Cardiac septum (tissue), 1 donor: Measurements from ENCODE around the gene RTN4R. TPM values are rescaled to one million over a fixed set of nuclear protein-coding genes. Genes with fewer than 3 reads are reported as not detected.
"Not testable (repeated sequence)": the region's sequence is repeated elsewhere in the genome, so short reads cannot be mapped to it uniquely, and the experiment has no call there.

Experiments
- DNase-seq: peaks from one replicate; pipeline ENCODE4 v3.0.0-alpha.2; 2020; ENCODE audit warnings: low spot score
- intact Hi-C: fragments of 100-400 bp; cut with DNase I; formaldehyde crosslinking; loops from one replicate; pipeline ENCODE4 v1.14.0; 2022
- total RNA-seq: library from RNA; stranded (reverse); fragmentation: NEBNext Ultra II Directional; extraction: Animal tissue kit (Norgen Biotek cat#: 25700); gene quantifications from one replicate; pipeline ENCODE4 v1.2.1, GENCODE V29; 2021
- donor health status: DM: no; HTN: no; CAD: no.

Gene RTN4R
- total RNA-seq, 1 donor from 2014 or later: 1.0 TPM

GRCh38 chr22:20290578-20291248, 22.6 kb upstream of the RTN4R start:
- no peak for DNase-seq
- intact Hi-C loops: no loop called here

GRCh38 chr22:20290045-20290392, 21.9 kb upstream of the RTN4R start:
- intact Hi-C loops: no loop called here
- no peak for DNase-seq

GRCh38 chr22:20289182-20290044, 21.3 kb upstream of the RTN4R start:
- DNase-seq, intact Hi-C loops: not testable (repeated sequence)

DNA sequence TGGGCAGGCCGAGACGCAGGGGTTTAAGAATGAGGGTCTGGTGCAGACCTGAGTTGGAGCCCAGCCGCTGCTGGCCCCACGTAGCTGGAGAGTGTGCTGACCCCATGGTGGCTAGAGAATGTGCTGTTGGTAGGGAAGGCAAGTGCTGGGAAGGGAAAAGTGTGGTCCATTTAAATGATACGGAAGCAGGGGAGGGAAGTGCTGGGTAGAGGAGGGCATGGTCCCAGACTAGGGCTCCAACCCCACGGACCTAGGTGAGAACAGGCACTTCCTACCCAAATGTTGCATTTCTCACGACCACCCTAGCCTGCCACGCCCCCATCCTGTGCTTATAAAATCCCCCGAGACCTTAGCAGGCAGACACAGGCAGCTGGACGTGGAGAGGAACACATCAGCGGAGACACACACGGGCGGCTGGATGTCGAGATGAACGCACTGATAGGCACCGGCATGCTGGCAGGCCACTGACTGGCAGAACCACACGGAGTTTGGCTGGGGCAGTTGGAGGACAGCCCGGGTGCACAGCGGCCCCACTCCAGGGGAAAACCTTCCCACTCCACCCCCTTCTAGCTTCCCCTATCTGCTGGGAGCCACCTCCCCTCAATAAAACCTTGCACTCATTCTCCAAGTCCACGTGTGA, 18.8 kb upstream of the RTN4R start:
- DNase-seq, intact Hi-C loops: not testable (repeated sequence)

GRCh38 chr22:20286312-20286660, 18.2 kb upstream of the RTN4R start:
- DNase-seq, intact Hi-C loops: not testable (repeated sequence)

DNA sequence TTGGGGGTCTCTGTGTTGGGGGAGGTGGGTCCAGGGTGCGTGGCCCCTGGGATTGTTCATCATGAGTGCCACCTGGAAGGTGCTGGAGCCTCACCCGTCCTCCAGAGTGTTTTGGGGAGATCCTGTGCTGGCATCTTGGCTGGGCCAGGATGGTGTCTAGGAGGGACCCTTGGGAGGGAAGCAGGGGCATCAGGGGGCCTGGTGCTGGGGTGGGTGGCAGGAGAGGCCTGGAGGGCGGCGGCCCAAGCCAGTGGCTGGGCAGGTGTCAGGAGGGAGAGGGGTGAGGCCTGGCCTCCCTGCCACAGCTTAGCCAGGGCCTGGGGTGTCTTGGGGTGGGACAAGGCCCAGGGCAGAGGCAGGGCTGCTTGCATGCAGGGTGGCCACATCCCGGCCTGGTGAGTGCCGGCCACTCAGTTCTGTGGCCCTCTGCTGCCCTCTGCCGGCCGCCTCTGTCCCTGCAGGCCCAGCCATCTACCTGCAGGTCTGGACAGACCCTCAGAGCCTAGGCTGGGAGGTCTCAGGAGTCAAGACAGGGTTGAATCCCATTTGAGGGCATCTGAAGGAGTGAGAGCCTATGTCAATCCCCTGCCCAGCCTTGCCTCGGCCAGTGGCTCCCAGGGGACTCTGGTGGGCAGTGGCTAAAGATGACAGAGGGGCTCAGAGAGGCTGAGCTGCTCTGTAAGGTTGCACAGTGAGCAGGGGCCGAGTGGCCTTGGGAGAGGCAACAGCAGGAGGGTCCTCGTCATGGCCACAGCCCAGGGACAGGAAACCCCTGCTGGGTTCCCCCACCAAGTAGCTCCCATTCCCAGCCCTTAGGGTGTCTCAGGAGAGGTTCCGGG, 17.6 kb upstream of the RTN4R start:
- DNase-seq: peak; percentile 88
- intact Hi-C loops: loop anchor here (1.0 kb wide), 1 partner anchor 128 kb away; no protein-coding TSS in a partner anchor

DNA sequence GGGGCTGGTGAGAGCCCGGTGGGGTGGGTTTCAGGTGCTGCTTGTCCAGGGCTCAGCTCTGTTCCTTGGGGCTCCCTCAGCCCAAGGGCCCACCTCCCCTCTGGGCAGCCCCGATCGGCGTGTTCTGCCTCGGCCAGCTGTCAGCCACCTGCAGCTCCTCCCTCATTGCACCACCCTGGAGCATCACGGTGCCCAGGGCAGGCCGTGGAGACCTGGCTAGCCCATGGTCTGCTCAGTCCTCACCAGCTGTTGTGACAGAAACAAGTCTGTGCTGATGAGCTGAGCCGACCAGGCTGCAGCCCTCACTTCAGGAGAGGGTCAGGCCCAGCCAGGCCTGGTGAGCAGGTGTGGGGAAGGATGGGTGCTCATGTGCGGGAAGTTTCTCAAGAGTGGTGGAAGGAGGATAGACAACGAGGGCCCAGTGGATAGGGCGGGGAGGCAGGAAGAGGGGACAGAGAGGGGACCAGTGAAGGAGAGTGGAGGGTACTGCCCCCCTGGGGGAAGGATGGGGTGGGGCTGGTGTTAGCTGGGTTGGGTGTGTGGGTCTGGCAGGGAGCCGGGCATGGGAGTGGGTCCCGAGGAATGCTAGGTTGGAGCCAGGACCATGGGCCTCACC, 16.5 kb upstream of the RTN4R start:
- intact Hi-C loops: loop anchor here (1.0 kb wide), 1 partner anchor 127 kb away; no protein-coding TSS in a partner anchor
- no peak for DNase-seq

DNA sequence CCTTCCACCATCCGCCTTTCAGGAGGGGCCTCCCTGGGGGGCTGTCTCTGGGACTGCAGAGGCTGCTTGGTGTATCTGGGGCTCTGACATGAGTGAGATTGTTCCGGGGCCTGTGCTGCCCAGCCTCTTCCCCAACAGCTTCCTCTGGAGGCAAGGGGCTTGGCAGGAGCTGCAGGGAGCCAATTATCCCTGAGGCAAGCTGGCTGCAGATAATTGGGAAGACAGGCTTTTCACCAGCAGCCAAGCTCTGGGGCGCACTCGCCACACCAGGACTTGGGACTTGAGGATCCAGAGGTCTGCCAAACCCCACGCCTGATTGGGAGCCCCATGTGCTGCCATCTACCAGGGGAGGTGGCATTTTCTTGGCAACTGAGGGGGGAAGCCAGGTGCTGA, 15.6 kb upstream of the RTN4R start:
- intact Hi-C loops: no loop called here
- no peak for DNase-seq

DNA sequence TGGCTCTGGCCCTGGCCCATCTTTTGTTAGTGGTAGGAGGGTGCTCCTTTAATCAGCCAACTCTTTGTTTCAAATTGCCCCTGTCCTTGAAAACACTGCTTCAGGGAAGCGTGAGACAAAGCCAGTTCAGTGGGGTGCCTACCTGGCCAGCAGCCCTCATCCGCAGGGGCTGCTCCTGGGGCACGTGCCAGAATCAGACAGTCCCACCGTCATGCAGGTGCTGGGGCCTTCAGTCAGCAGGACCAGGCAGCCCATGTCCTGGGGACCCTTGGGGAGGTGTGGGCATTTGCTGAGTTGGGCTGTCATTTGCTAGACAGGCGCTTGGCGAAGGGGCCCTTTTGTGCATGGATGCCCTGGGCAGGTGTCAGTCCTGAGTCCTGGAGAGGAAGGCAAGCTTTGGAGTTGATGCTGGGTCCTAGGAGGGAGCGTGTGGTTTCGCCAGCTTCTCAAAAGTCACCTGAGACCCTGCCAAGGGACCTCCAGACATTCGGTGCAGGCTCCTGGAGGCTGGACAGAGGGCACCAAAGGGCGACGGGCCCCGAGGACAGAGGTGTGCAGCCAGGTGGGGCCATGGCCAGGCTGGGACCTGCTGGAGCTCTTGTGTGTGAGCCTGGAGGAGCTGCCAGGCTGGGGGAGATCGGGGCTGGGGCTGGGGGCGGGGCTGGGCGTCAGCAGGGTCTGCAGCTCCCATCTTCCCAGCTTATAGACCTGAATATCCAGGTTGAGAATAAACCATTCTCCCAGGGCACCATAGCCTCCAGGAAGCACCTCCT, 15.0 kb upstream of the RTN4R start:
- no peak for DNase-seq
- intact Hi-C loops: no loop called here

DNA sequence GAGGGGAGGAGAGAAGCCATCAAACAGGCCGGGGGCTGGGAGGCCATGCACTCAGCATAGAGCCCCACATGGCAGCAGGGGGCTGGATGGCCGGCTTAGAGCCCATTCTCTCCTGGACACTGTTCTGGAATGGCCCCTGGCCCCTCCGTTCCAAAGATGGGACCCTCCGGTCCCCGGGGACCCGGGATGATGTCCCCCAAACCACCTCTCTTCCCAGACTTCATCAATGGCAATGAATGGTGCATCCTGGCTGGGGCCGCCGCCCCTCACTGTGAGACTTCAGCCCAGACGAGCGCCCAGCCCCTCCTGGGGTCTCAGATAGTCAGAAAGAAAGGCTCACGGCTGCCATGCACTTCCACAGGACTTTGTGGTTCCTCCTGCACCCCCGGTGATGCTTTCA, 13.8 kb upstream of the RTN4R start:
- intact Hi-C loops: no loop called here
- DNase-seq: no peak

- intact Hi-C loops, DNase-seq: not testable (repeated sequence)
These were observed 13.4 kb upstream of the RTN4R start for GRCh38 chr22:20281473-20281872.

GRCh38 chr22:20280866-20281265, 12.7 kb upstream of the RTN4R start:
- no peak for DNase-seq
- intact Hi-C loops: no loop called here

- DNase-seq, intact Hi-C loops: not testable (repeated sequence)
These were observed 12.0 kb upstream of the RTN4R start for GRCh38 chr22:20280163-20280562.

DNA sequence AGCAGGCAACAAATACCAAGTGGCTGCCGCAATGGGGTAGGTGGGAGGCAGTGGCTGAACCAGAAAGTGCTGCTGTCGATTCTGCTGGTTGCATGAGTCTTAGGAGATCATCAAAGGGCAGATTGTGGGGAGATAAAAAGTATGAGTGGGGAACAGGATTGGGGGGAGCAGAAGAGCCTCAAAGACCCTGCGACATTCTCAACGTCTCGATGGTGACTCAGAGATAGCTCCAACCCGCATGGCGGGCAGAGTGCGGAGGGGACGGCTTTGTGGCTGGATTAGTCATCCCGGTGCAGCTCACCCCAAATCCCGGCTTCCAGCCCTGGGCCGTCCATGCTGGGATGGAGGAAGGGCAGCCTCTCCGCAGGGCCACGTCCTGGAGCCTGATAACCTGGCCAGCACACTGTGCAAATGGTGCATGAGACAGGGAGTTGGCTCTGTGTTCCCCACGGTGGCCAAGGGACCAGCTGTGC, 11.6 kb upstream of the RTN4R start:
- DNase-seq: no peak
- intact Hi-C loops: no loop called here

DNA sequence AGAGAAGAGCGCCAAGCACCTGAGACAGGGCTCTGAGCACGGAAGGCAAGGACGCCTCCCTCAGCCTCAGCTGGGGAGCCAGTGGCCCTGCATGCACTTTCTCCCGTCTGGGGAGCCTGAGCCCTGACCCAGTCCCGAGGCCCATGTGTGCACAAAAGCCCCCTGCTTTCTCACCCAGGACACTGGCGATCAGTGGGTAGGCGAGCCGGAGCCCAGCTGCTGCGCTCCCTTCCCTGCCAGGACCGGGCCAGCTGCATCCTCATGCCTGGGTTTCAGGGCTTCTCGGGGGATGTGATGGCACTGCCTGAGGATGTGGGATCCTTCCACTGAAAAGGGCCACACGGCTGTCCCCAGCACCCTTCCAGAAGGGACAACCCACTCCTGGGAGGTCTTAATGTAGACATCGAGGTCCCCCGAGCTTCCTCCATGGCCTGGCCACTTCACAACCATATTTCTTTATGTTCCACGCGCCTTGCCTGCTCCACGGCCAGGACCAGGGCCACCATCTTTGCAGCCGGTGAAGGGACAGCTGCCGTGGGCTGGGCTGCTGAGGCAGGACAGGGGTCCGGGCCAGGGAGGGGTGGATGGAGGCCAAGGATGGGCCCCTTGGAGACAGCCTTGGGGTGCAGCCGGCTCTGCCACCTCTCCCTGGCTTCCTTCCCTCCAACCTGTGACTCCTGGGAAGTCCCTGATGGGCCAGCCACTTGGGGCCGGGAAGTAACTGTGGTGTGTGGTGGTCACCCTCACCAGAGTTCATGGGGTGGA, 10.8 kb upstream of the RTN4R start:
- DNase-seq, intact Hi-C loops: not testable (repeated sequence)

DNA sequence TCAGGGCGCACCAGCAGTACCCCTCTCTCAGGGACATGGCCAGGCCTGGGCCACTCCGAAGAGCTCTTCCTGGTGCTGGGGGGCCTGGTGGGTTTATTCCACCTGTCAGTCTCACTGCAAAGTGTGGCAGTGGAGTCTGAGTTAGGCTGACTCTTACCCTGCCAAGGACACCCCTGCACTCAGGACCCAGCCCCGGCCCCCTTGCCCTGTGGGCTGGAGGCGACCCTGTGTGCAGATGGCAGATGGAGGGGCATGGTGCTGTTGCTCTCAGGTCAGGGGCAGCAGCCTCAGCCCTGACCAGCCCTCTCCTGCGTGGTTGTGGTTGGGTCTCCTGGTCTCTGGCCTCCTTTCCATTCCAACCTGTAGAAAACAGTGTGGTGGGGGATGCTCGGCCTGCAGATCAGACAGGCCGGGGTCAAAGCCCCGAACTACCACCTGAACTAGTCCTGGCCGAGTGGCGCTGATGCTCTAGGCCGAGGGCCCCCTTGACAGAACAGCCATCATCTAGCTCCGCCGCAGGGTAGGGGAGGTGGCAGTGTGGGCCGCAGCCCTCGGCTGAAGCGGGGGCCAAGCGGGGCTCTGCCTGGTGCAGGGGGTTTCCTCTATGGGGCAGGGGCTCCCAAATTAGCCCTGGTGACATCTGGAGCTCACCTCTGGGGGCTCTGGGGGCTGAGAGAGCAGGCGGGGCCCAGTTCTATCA, 10.0 kb upstream of the RTN4R start:
- DNase-seq, intact Hi-C loops: not testable (repeated sequence)

DNA sequence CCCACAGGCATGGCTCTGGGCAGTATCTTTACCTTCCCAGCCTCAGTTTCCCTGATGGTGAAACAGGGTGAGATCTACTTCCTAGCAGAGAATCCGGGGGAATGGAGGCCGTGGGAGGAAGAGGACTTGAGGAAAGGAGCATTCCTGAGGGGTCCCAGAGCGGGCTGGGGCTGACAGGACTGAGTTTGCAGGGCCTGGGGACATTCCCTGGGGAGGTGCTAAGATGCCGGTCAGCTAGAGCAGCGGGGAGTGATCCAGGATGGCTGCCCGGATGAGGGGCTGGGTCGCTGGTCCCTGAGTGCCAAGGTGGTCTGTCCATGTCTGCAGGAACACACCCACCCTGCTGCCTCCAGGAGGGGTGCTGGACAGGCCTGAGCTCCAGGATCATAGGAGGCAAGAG, 8.3 kb upstream of the RTN4R start:
- no peak for DNase-seq
- intact Hi-C loops: no loop called here
